Mesendoderm (in vitro differentiated cells): ENCODE data around the gene OSMR.
A peak's percentile ranks its signal among the peaks of the same experiment; 100 is the strongest.

ENCODE experiments used
- DNase-seq: peaks from one replicate; pipeline ENCODE4 v3.0.0; 2013
- H2AK5ac ChIP-seq: 2 replicates; pipeline ENCODE4 v1.6.1; 2013; ENCODE audit warnings: low read length, inconsistent platforms
- H2BK120ac ChIP-seq: 2 replicates; pipeline ENCODE4 v1.6.1; 2013; ENCODE audit warnings: low read depth, mild to moderate bottlenecking, low read length, moderate library complexity, mixed read lengths
- H2BK15ac ChIP-seq: replicated peaks from 2 replicates; pipeline ENCODE4 v1.6.1; 2013; ENCODE audit warnings: low read depth, mild to moderate bottlenecking, moderate library complexity
- H2BK5ac ChIP-seq: 2 replicates; pipeline ENCODE4 v1.6.1; 2013; ENCODE audit warnings: low read length, inconsistent platforms
- H3K18ac ChIP-seq: 2 replicates; pipeline ENCODE4 v1.6.1; 2013; ENCODE audit warnings: mild to moderate bottlenecking, low read length, mixed read lengths
- H3K23ac ChIP-seq: one replicate; pipeline ENCODE4 v1.6.1; 2013; ENCODE audit warnings: low read length
- H3K27ac ChIP-seq: 2 replicates; pipeline ENCODE4 v1.5.1; 2013; ENCODE audit warnings: low read depth, mild to moderate bottlenecking, inconsistent platforms, low read length, moderate library complexity
- H3K27me3 ChIP-seq: 2 replicates; pipeline ENCODE4 v1.6.1; 2013; ENCODE audit warnings: low read length, control low read depth, mild to moderate bottlenecking, inconsistent platforms; ENCODE audit not compliant: insufficient read depth, poor library complexity
- H3K36me3 ChIP-seq: 2 replicates; pipeline ENCODE4 v1.6.1; 2013; ENCODE audit warnings: low read length, inconsistent platforms; ENCODE audit not compliant: control insufficient read depth, insufficient read depth
- H3K4ac ChIP-seq: one replicate; pipeline ENCODE4 v1.6.1; 2013; ENCODE audit warnings: low read depth, mild to moderate bottlenecking, low read length, moderate library complexity
- H3K4me1 ChIP-seq: 2 replicates; pipeline ENCODE4 v1.6.1; 2013; ENCODE audit warnings: low read depth, low read length, inconsistent platforms; ENCODE audit not compliant: control insufficient read depth
- H3K4me2 ChIP-seq: 2 replicates; pipeline ENCODE4 v1.6.1; 2013; ENCODE audit warnings: low read length
- H3K4me3 ChIP-seq: 2 replicates; pipeline ENCODE4 v1.5.1; 2013; ENCODE audit warnings: mild to moderate bottlenecking, low read length
- H3K56ac ChIP-seq: one replicate; pipeline ENCODE4 v1.6.1; 2013; ENCODE audit warnings: low read length
- H3K79me1 ChIP-seq: 2 replicates; pipeline ENCODE4 v1.6.1; 2013; ENCODE audit warnings: low read length, inconsistent platforms
- H3K79me2 ChIP-seq: 2 replicates; pipeline ENCODE4 v1.6.1; 2013; ENCODE audit warnings: mild to moderate bottlenecking, low read length; ENCODE audit not compliant: control insufficient read depth, insufficient read depth
- H3K9ac ChIP-seq: 2 replicates; pipeline ENCODE4 v1.6.1; 2013; ENCODE audit warnings: low read length, inconsistent platforms
- H4K5ac ChIP-seq: one replicate; pipeline ENCODE4 v1.6.1; 2013; ENCODE audit warnings: low read length
- H4K8ac ChIP-seq: one replicate; pipeline ENCODE4 v1.6.1; 2013; ENCODE audit warnings: low read depth, mild to moderate bottlenecking, control low read depth, low read length, moderate library complexity
- WGBS: extraction: QIAGEN DNeasy Blood & Tissue Kit; methylation state at CpG from one replicate; pipeline ENCODE4 v1.1.7; 2013; ENCODE audit warnings: low lambda C conversion rate, missing lambda C conversion rate; ENCODE audit not compliant: insufficient coverage; ENCODE audit errors: extremely low coverage; 5-methylcytosine and 5-hydroxymethylcytosine counted together

The OSMR gene

GRCh38 chr5:38874948-38875456 lies 29.2 kb downstream of the OSMR start:
- Histone ChIP-seq H3K4me1 (peaks cover 10% of the 10 kb centered on the region), H3K79me2 (no peaks in the 10 kb centered on the region), H3K56ac (peak overlapping the region; percentile 11), H3K4me2 (no peak overlapping the region), H3K27ac (no peak overlapping the region), H2BK120ac (no peak overlapping the region), H3K23ac (no peak overlapping the region), H4K5ac (no peak overlapping the region), H3K18ac (no peak overlapping the region), H2AK5ac (no peak overlapping the region), H3K79me1 (no peaks in the 10 kb centered on the region), H3K4ac (no peak overlapping the region), H4K8ac (no peak overlapping the region), H3K4me3 (no peak overlapping the region), H2BK5ac (no peak overlapping the region), H3K9ac (no peak overlapping the region), H2BK15ac (no peak overlapping the region), H3K36me3 (no peaks in the 10 kb centered on the region), H3K27me3 (no peaks in the 10 kb centered on the region)
- WGBS, result no CpG with 5 or more reads among the region's 5 CpGs
- DNase-seq, result peak; percentile 9

GRCh38 chr5:38878391-38879077 lies 32.7 kb downstream of the OSMR start:
- Histone ChIP-seq H3K79me1 (no peaks in the 10 kb centered on the region), H3K4me3 (no peak overlapping the region), H3K27ac (no peak overlapping the region), H3K9ac (no peak overlapping the region), H3K4me1 (peaks cover 2% of the 10 kb centered on the region), H3K4ac (no peak overlapping the region), H3K4me2 (no peak overlapping the region), H3K36me3 (no peaks in the 10 kb centered on the region), H3K79me2 (no peaks in the 10 kb centered on the region), H4K8ac (no peak overlapping the region), H3K27me3 (no peaks in the 10 kb centered on the region), H3K18ac (no peak overlapping the region), H2BK15ac (no peak overlapping the region), H2BK5ac (no peak overlapping the region), H2BK120ac (no peak overlapping the region), H4K5ac (no peak overlapping the region), H3K56ac (no peak overlapping the region), H2AK5ac (no peak overlapping the region), H3K23ac (no peak overlapping the region)
- WGBS, result no CpG with 5 or more reads among the region's 5 CpGs
- DNase-seq, result no peak

GRCh38 chr5:38879078-38879460 lies 33.3 kb downstream of the OSMR start:
- Histone ChIP-seq H3K27me3 (no peaks in the 10 kb centered on the region), H2BK5ac (no peak overlapping the region), H3K79me2 (no peaks in the 10 kb centered on the region), H4K5ac (no peak overlapping the region), H3K56ac (no peak overlapping the region), H3K4me3 (no peak overlapping the region), H2BK120ac (no peak overlapping the region), H3K36me3 (no peaks in the 10 kb centered on the region), H3K4ac (no peak overlapping the region), H3K23ac (no peak overlapping the region), H3K4me2 (no peak overlapping the region), H3K79me1 (no peaks in the 10 kb centered on the region), H3K27ac (no peak overlapping the region), H2BK15ac (no peak overlapping the region), H3K4me1 (peaks cover 2% of the 10 kb centered on the region), H3K18ac (no peak overlapping the region), H4K8ac (no peak overlapping the region), H3K9ac (no peak overlapping the region), H2AK5ac (no peak overlapping the region)
- WGBS, result no CpG with 5 or more reads among the region's 7 CpGs
- no peak for DNase-seq

GRCh38 chr5:38883842-38884241 lies 38.0 kb downstream of the OSMR start:
- no peaks in the 10 kb centered on the region for H3K36me3 ChIP-seq
- H3K27me3 ChIP-seq, result no peaks in the 10 kb centered on the region
- WGBS, result no CpG with 5 or more reads among the region's 3 CpGs
- H2BK15ac ChIP-seq, result no peak overlapping the region
- H3K9ac ChIP-seq, result no peak overlapping the region
- no peaks in the 10 kb centered on the region for H3K4me1 ChIP-seq
- H3K4me2 ChIP-seq, result no peak overlapping the region
- no peak overlapping the region for H3K23ac ChIP-seq
- no peaks in the 10 kb centered on the region for H3K79me1 ChIP-seq
- H2BK5ac ChIP-seq, result no peak overlapping the region
- DNase-seq, result no peak
- no peak overlapping the region for H2BK120ac ChIP-seq
- H3K4me3 ChIP-seq, result no peak overlapping the region
- H3K27ac ChIP-seq, result no peak overlapping the region
- no peak overlapping the region for H3K4ac ChIP-seq
- H2AK5ac ChIP-seq, result no peak overlapping the region
- no peak overlapping the region for H3K56ac ChIP-seq
- no peak overlapping the region for H4K8ac ChIP-seq
- H3K18ac ChIP-seq, result no peak overlapping the region
- H3K79me2 ChIP-seq, result no peaks in the 10 kb centered on the region
- H4K5ac ChIP-seq, result no peak overlapping the region

GRCh38 chr5:38885208-38885607 lies 39.4 kb downstream of the OSMR start:
- Histone ChIP-seq H4K5ac (no peak overlapping the region), H3K18ac (no peak overlapping the region), H2AK5ac (no peak overlapping the region), H3K56ac (no peak overlapping the region), H3K23ac (no peak overlapping the region), H3K79me1 (no peaks in the 10 kb centered on the region), H3K4me3 (no peak overlapping the region), H4K8ac (no peak overlapping the region), H3K4me2 (no peak overlapping the region), H3K79me2 (no peaks in the 10 kb centered on the region), H3K4ac (no peak overlapping the region), H2BK5ac (no peak overlapping the region), H3K9ac (no peak overlapping the region), H3K27ac (no peak overlapping the region), H2BK15ac (no peak overlapping the region), H3K27me3 (no peaks in the 10 kb centered on the region), H2BK120ac (no peak overlapping the region), H3K36me3 (no peaks in the 10 kb centered on the region), H3K4me1 (no peaks in the 10 kb centered on the region)
- WGBS, result no CpG with 5 or more reads among the region's 3 CpGs
- DNase-seq, result no peak

GRCh38 chr5:38888041-38888440 lies 42.2 kb downstream of the OSMR start:
- Histone ChIP-seq H3K4me2 (no peak overlapping the region), H3K23ac (no peak overlapping the region), H3K27me3 (no peaks in the 10 kb centered on the region), H3K4me3 (no peak overlapping the region), H3K4ac (no peak overlapping the region), H2BK120ac (no peak overlapping the region), H3K4me1 (no peaks in the 10 kb centered on the region), H3K27ac (no peak overlapping the region), H2BK15ac (no peak overlapping the region), H4K5ac (no peak overlapping the region), H2BK5ac (no peak overlapping the region), H3K56ac (no peak overlapping the region), H3K18ac (no peak overlapping the region), H3K79me2 (no peaks in the 10 kb centered on the region), H4K8ac (no peak overlapping the region), H3K36me3 (no peaks in the 10 kb centered on the region), H3K79me1 (no peaks in the 10 kb centered on the region), H3K9ac (no peak overlapping the region), H2AK5ac (no peak overlapping the region)
- no CpG with 5 or more reads among the region's 8 CpGs for WGBS
- peak; percentile 65 for DNase-seq
